22Rv1 (cell line): ENCODE data around the gene CAMK2G.

Experiments used
- CTCF ChIP-seq: fragments of 450-650 bp; IDR thresholded peaks from 2 replicates; pipeline ENCODE4 v1.5.1; 2017; ENCODE audit warnings: mild to moderate bottlenecking
- ZFX ChIP-seq: fragments of 450-650 bp; IDR thresholded peaks from 2 replicates; pipeline ENCODE4 v1.6.1; 2017; ENCODE audit warnings: antibody characterized with exemption, borderline replicate concordance

GRCh38 chr10:73815719-73816030 is 58.7 kb downstream of the CAMK2G start:
- TF ChIP-seq CTCF (no peak), ZFX (no peak)
